RWPE1 (cell line): ENCODE measurements around the gene TRAF5.
"Not testable (repeated sequence)": the region's sequence is repeated elsewhere in the genome, so short reads cannot be mapped to it uniquely, and the experiment has no call there.

ENCODE experiments used
- CTCF ChIA-PET: fragments of 350-600 bp; sonication (Branson Sonifier 250); formaldehyde crosslinking; extraction: SDS; loops from one replicate; lab custom pipeline; 2021; lab: Yijun Ruan, JAX
- POLR2A ChIA-PET: fragments of 400-600 bp; formaldehyde crosslinking; extraction: SDS; loops from one replicate; lab custom pipeline; 2020; ENCODE audit warnings: antibody characterized with exemption; ENCODE audit not compliant: low non-redundant PET; lab: Yijun Ruan, JAX
- DNase-seq: peaks from one replicate; pipeline ENCODE4 v3.0.0; 2012; ENCODE audit warnings: low spot score
- H3K27ac ChIP-seq: fragments of 450-650 bp; 2 replicates; pipeline ENCODE4 v1.5.1; 2017
- CTCF ChIP-seq: fragments of 450-650 bp; conservative IDR thresholded peaks from 2 replicates; pipeline ENCODE4 v1.5.1; 2017; ENCODE audit warnings: low read depth, mild to moderate bottlenecking

TRAF5 gene

GRCh38 chr1:211386921-211387320 lies 60.3 kb downstream of the TRAF5 start:
- DNase-seq = no peak
- POLR2A ChIA-PET = interaction anchor here (0.7 kb wide), 1 partner anchor 265 kb away, joined by 4 read pairs; no protein-coding TSS in a partner anchor
- CTCF ChIA-PET = no interaction called here
- H3K27ac ChIP-seq = no peak overlapping the region
- TF ChIP-seq CTCF = no peak

- CTCF ChIA-PET, POLR2A ChIA-PET, H3K27ac ChIP-seq, DNase-seq: not testable (repeated sequence)
Observed at GRCh38 chr1:211390829-211391228, 64.2 kb downstream of the TRAF5 start.

GRCh38 chr1:211393203-211393602 lies 66.6 kb downstream of the TRAF5 start:
- POLR2A ChIA-PET = no interaction called here

GRCh38 chr1:211398266-211398930 lies 71.8 kb downstream of the TRAF5 start:
- DNase-seq, H3K27ac ChIP-seq, POLR2A ChIA-PET: not testable (repeated sequence)
- CTCF ChIA-PET = interaction anchor here (0.6 kb wide), 1 partner anchor 922 kb away, joined by 4 read pairs; no protein-coding TSS in a partner anchor

More at GRCh38 chr1:211393203-211393602, 66.6 kb downstream of the TRAF5 start:
- CTCF ChIA-PET = no interaction called here
- TF ChIP-seq CTCF = no peak
- H3K27ac ChIP-seq = no peak overlapping the region
- DNase-seq = no peak

DNA sequence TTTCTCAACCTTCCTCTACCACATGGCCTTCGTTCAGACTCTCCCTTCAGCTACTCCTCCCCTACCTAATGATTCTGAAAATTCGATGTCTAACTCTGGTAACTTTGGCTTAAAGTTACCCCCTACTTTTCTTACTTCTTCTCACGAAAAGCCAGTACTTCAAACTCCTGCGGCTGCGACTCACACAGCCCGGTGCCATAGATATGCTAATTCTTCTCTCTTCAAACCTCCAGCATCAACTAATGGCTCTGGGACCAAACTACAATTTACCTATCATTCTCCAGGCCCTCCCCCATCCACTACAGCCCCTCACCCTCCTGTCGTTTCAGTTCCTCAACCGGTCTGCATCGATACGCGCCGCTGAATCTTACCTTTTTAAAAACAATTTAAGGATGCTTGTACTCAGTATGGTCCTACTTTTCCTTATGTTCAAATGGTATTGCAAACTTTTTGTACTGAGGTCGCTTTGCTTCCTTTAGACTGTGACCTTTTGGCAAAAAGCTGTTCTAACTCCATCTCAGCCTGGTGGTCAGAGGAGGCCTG lies 73.3 kb downstream of the TRAF5 start:
- H3K27ac ChIP-seq, CTCF ChIA-PET, DNase-seq, POLR2A ChIA-PET: not testable (repeated sequence)

DNA sequence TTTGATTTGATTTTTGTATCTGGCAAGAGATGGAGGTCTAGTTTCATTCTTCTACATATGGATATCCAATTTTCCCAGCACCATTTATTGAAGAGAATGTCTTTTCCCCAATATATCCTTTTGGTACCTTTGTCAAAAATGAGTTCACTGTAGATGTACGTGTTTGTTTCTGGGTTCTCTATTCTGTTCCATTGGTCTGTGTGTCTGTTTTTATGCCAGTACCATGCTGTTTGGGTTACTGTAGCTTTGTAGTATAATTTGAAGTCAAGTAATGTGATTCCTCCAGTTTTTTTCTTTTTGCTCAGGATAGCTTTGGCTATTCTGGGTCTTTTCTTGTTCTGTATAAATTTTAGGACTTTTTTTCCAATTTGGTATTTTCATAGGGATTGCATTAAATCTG lies 75.1 kb downstream of the TRAF5 start:
- DNase-seq, CTCF ChIA-PET, POLR2A ChIA-PET, H3K27ac ChIP-seq: not testable (repeated sequence)

DNA sequence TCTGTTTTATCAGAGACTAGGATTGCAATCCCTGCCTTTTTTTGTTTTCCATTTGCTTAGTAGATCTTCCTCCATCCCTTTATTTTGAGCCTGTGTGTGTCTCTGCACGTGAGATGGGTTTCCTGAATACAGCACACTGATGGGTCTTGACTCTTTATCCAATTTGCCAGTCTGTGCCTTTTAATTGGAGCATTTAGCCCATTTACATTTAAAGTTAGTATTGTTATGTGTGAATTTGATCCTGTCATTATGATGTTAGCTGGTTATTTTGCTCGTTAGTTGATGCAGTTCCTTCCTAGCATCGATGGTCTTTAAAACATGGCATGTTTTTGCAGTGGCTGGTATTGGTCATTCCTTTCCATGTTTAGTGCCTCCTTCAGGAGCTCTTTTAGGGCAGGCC lies 79.5 kb downstream of the TRAF5 start:
- POLR2A ChIA-PET = not testable (repeated sequence)

GRCh38 chr1:211407749-211408148 lies 81.1 kb downstream of the TRAF5 start:
- CTCF ChIA-PET, H3K27ac ChIP-seq, DNase-seq, POLR2A ChIA-PET: not testable (repeated sequence)

More for the DNA sequence above, 79.5 kb downstream of the TRAF5 start:
- CTCF ChIA-PET, DNase-seq, H3K27ac ChIP-seq: not testable (repeated sequence)

DNA sequence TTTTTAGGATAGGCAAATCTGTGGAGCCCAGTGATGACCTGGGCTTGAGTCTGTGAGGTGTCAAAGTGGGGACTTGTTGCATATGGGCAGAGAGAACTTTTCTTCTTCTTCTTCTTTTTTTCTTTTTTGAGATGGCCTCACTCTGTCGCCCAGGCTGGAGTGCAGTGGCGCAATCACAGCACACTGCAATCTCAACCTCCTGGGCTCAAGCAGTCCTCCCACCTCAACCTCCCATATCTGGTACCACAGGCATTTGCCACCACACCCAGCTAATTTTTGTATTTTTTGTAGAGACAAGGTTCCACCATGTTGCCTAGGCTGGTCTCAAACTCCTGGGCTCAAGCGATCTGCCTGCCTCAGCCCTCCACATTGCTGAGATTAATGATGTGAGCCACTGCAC lies 85.0 kb downstream of the TRAF5 start:
- TF ChIP-seq CTCF = no peak
- DNase-seq = no peak
- CTCF ChIA-PET = no interaction called here
- POLR2A ChIA-PET = no interaction called here
- no peak overlapping the region for H3K27ac ChIP-seq
